HG03354 (cell line): ENCODE measurements around the gene TAS2R38.
A peak's percentile ranks its signal among the peaks of the same experiment; 100 is the strongest.

Experiments
- ATAC-seq: cut with Tn5 transposase; IDR thresholded peaks from one replicate; pipeline ENCODE4 v1.9.1; 2021; ENCODE audit warnings: mild to moderate bottlenecking; ENCODE audit not compliant: unreplicated experiment, poor library complexity, severe bottlenecking

Gene TAS2R38

GRCh38 chr7:141978351-141978750 lies 4.8 kb upstream of the TAS2R38 start:
- no peak for ATAC-seq

GRCh38 chr7:141976524-141977245 lies 3.1 kb upstream of the TAS2R38 start:
- no peak for ATAC-seq

- ATAC-seq = peak; percentile 90
These were observed 2.4 kb upstream of the TAS2R38 start for GRCh38 chr7:141975806-141976523.

- no peak for ATAC-seq
These were observed 1.3 kb upstream of the TAS2R38 start for GRCh38 chr7:141974831-141975230.

DNA sequence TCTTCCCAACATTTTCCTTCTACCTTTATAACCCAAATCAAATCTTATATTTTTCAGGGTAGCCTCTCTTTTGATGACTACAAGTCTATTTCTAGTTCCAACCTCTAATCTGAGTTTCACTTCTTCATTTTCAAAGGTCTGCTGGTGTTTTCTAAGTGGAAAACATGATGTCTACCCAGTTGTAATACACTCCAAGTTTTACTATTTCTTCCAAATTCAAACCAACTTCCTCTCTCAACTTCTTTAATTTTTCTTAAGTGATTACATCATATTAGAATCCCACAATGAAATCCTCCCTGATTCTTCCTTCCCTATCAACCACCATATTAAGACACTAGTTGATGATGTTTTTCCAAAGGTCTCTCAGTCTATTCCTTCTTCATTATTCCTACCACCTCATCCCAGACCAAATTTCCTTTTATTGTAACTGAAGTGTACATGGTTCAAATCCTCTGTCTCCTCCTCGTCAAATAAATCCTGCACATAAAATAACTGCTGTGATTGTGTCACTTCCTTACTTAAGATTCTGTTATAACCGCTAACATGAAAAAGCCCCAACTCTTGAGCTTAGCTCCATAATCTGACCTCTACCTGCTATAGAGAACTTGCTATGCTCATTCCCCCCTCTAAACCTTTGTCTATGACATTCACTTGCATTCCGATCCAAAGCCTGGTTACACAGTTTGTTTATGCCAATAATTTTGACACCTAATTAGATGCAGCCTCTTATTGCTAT lies 12.7 kb downstream of the TAS2R38 start:
- ATAC-seq = peak; percentile 89

- ATAC-seq = no peak
These were observed 17.5 kb downstream of the TAS2R38 start for GRCh38 chr7:141956084-141956483.

DNA sequence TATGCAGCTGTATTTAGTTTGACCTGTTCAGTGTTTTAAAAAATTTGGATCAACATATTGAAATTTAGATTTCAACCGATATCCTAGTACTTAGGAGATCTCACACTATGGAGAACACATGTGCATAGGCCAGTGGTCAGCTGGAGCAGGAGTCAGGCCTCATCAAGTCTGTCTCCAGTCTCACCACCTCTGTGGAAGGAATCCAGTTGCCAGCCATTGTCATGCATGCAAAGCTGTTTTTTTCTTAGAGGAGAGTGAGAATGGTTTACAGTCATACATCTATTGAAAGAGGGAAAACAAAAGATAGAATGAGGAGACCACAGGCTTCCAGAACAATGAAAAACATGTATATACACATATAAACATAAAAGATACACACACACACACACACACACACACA lies 19.2 kb downstream of the TAS2R38 start:
- no peak for ATAC-seq

DNA sequence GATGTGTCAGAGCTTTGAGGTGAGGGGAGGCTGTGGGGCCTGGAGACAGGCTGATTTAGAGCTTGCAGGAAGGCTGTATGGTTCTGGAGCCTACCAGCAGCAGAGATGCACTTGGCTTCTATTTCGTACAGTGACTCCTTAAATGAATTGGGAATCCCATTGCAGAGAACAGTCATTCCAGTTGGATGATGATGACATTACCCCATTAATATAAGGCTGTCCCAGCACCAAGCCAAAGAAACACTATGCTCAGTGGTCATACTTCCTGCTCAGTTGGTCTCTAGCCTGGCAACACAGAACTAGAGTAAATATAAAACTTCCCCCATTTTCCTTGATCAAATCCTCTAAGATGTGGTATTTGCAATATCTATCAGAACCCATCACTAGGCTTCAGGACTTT lies 21.1 kb downstream of the TAS2R38 start:
- ATAC-seq = no peak

GRCh38 chr7:141950806-141951205 lies 22.8 kb downstream of the TAS2R38 start:
- ATAC-seq = no peak

GRCh38 chr7:141949911-141950310 lies 23.7 kb downstream of the TAS2R38 start:
- ATAC-seq = no peak

DNA sequence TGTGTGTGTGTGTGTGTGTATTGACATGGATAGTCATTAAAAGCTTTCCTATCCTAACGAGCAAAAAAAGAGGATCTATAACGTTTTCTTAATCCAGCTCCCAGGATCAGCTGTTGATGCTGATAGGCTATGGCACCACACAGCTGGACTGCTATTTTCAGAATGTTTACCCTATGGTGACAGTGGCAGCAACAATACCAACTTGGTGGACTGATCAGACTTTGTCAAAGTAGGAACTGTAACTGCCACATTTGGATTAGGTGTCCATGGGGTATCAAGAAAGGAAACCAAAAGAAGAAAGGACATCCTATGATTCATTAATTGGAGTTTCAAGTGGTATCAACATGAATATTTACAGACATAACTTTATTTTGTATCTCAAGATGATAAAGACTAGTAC lies 24.1 kb downstream of the TAS2R38 start:
- ATAC-seq = no peak

DNA sequence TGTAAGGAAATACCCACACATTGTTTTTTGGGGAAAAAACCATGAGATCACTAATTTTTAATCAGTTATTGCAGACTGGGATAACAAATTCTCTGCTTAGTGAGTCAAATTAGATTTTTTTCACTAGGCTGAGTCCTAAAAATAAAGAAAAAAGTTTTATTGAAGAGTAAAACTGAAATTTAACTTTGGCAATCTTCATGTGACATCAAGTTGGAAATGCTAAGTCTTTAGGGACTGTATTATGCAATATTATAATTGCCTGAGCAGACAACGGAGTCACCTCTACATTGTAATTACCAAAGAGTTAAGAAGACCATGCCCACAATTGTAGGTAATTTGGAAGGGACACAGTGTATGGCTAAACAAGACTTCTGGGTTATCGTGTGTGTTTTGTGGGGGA lies 24.6 kb downstream of the TAS2R38 start:
- ATAC-seq = no peak

DNA sequence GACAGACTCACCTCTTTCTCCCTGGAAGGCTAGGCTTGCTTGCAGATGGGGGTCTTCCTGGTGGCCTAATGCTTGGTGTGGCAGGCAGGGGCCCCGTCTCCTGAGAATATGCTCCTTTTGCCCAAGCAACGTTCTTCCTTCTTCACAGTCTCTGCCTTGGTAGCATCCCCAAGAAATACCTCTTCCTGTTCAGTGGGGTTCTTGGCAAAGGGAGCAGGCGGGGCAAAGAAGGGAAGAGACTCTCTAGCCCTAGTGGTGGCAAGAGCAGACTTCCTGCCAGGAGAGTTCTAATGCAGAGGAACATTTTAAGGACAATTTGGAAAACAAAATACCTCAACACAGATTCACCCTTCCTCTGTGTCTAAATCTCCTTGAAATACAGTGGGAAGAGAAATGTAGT lies 26.8 kb downstream of the TAS2R38 start, which contains the start of gene CLEC5A:
TSS of gene CLEC5A (minus strand) at position 179 of the 400 bp plus-strand sequence. CDS start 682 bp downstream, outside the sequence.
- no peak for ATAC-seq

- ATAC-seq = no peak
These were observed 28.2 kb downstream of the TAS2R38 start for GRCh38 chr7:141945356-141945755.

DNA sequence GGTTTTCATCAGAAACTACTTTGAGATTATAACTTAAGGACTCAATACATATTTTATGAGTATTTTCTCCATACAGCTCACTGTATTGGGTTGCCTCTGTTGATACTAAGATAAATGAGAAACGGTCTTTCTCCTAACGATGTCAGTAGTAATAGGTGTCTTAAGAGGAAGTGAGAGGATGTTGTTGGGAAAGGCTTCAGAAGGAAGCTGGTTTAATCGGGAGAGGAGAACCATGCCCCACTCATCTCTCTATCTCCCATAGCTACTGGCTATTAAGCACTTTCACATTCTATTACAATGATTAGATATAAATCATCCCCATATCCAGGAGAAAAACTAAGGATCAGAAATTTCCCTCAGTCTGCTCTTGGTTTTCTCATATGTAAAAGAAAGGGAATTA lies 28.8 kb downstream of the TAS2R38 start:
- ATAC-seq = no peak

DNA sequence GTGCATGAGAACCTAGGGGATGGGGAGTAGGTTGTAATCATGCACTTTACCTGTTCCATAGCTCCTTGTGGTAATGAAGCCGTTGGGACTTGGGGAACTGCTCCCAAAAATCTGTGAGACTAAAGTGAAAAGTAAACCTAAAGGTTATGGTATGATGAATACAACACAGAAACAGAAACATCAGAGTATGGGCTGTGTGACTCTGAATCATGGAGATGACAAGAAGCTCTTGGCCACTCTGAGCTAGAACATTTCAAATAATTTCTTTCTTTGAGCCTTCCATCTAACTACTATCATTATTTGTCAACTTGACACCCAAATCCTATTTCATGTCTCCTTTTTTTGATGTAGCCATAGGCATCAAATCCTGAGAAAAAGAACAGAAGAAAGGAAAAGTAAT lies 29.7 kb downstream of the TAS2R38 start:
- ATAC-seq = no peak

- no peak for ATAC-seq
These were observed 32.5 kb downstream of the TAS2R38 start for GRCh38 chr7:141941075-141941474.

GRCh38 chr7:141930211-141930610 lies 43.4 kb downstream of the TAS2R38 start:
- no peak for ATAC-seq

- no peak for ATAC-seq
These were observed 44.8 kb downstream of the TAS2R38 start for GRCh38 chr7:141928845-141929195.

DNA sequence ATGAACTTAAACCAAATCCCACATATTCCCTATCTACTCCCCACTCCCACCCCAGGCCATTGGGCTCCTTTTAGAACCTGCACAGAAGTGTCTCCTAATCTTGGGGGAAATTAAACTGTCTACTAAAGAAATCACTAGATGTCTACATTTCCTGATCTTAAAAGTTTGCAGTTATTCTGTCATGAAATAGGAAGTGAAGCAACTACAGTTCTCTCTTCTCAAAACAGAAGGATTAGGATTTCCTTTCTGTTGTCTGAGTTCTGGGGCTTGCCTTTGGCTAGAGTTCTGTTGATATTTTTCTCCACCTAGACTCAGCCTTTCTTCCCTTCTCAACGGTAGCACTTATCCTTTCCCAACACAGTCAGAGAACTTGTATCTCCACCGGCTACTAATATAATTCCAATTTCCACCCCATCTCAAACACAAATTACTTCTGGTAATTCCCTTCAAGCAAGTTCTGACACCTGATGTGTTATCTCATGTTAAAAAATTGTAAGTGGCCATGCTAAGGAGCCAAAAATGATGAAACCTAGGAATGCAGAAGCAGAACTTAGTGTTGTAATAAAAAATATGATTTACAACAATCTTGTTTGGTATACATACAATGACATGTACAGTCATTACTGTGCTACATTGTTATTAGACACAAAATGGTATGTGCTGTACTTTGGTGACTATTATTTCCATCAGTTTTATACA lies 45.3 kb downstream of the TAS2R38 start:
- no peak for ATAC-seq
